Measurements from ENCODE around the gene KRT12. TPM values are rescaled to one million over a fixed set of nuclear protein-coding genes. Genes with fewer than 3 reads are reported as not detected.

KRT12 gene
- not detected in 2 replicates for total RNA-seq (2014; rRNA removed; shearing (Covaris generic))

DNA sequence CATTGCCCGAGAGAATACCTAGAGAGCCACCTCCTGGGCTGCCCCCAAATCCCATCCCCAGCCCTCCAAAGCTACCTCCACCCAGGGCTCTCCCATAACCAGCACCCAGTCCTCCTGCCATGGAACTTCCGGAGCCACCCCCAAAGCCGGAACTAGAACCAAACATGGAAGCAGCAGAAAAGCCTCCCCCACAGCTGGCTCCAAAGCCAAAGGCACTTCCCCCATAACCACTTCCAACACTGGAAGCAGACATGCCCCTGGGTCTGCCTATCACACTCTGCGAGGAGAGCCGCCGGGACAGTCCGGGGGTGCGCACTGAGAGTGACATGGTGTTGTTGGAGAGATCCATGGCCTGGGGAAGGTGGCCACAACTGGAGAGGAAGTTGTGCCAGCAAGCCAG lies at the start of gene KRT12:
Gene KRT12, minus strand, starts transcription at position 386 of the 400 bp plus-strand sequence. Its CDS starts 37 bp downstream, at position 349.
- no peak for DNase-seq (ENCODE audit: low spot score)

DNA sequence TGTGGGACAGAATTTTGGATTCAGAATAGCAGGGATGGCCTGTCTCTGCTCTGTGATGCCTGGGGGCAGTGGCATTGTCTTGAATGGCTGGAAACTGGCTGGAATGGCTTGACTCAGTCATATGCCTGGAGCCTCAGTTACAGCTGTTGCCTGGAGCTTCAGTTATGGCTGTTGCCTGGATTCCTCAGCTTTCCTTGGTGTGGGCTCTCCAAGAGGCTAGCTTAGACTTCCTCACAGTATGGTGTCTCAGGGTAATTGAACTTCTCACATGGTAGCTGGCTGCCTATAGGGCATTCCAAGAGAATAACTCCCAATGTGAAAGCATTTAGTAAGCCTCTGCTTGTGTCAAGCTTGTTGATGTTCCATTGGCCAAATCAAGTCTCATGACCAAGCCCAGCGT lies 49.3 kb upstream of the KRT12 start:
- DNase-seq (ENCODE audit: low spot score) = no peak

DNA sequence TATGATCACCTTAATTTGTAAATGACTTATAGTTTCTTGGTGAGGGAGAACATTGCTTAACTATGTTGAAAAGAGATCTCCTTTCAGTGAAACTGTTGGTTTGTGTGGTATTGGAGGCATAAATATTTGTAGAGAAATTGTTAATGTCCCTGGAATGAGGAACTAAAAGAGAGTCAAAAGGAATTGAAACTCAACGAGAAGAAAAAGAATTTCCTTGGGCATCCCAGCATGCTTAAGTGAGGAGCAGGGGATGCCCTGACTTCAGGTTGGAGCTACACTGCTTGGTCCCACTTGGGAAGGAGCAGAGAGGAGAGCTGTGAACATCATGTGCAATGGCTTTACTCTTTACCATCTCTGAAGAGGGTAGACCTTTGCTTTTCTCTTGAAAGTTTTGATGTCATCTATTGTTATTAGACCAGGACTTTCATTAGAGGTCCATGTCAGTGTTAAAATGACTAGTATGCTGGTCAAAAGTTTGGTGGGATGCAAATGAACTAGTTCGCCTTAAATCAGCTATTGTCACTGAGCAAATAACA lies 48.8 kb upstream of the KRT12 start:
- DNase-seq (ENCODE audit: low spot score) = peak; percentile 28

DNA sequence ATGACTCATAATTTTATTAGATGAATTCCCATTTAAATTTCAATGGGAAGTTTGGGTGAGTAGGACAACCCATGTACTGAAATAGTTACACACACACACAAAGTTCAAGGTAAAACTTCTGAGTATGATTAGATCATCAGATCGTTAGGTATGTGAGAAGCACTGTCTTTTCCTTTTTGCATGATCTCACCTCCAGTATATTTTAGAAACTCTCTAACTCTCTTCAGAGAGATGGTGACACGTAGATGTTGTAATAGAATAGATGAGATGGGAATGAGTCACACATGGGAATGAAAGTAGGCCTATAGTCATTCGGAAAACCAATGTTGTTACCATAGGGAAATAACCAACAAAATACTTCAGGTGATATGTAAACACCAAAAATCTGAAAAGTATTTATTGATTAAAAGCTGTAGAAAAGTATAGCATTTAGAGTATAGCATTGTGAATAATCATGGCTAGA lies 48.2 kb upstream of the KRT12 start:
- DNase-seq (ENCODE audit: low spot score) = peak; percentile 65

DNA sequence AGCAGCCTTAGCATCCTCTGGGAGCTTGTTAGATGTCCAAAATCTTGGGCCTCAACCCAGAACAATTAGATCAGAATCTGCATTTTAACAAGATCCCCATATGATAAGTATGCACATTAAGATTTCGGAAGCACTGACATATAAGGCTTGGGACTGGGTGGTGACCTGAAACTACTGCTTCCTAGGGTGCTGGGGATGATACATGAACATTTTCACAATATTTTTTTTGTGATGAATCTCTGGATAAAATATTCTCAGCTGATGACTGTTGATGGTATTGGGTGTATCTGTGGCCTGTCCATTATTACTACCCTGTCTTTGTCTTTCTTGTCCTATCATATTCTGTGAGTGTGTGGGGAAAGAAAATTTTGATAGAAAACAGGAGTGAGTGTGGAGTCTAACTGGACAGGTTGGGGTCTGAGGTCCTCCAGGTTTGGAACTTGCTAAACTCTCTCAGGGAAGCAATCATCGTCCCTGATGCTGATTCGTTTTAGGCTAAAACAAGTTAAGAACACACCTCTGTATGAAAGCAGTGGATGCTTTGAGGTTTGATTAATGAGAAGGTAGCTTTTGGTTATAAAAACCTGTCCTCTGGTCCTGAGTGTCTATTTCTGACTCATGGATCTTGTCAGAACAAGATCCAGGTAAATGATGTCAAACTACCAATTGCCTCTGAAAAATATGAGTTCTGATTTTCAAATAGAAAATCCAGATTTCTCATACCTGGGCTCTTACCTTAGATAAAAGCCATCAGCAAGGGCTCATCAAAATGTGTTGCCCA lies 47.2 kb upstream of the KRT12 start:
- no peak for DNase-seq (ENCODE audit: low spot score)

DNA sequence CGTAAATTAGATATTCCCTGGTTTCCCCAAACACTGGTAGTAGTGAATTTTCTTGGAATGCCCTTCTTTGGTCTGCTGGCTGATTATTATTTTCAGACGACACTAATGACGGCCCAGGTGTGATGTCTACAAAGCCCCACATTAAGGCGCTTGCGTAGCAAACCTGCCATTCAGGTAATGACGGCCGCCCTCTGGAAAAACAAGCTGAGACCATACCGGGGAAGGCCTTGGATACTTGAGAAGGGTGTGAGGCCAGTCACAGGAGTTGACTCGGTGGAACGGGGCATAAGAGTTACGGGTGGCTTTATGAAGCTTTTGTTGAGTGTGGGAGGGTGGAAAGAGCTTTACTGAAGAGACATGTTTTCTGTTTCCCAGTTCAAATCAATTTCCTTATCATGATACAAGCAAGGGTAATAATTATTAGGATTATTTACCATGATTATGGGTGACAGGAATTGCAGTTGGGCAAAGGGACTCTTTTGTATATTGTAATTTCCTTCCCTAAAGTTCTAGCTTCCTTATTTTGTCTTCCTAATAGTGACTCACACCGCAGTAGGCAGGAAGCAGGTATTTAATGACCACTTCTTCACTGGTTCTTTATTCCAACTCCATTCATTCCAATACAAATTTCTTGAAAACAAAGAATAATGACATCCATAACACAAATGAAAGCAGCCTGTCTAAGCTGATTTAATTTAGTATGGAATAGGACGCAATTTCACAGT lies 45.6 kb upstream of the KRT12 start:
- DNase-seq (ENCODE audit: low spot score) = no peak

DNA sequence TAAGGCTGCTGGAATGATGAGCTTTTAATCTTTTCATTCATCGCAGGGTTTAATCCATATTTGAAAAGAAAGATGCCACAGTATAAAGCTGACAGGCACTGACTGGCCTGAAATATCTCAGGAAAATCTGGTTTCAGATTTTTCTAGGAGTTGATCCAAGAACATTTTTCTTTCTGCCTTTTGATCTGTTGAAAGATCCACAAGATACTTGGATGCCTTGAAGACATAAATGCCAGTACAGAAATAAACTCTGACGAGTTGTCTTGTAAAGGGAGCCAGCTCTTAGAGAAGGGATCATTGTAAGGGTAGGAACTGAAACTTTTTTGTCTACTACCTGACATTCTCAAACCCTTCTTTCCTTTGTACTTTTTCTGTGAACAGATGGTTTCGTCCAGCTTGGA lies 43.4 kb upstream of the KRT12 start:
- DNase-seq (ENCODE audit: low spot score) = no peak

DNA sequence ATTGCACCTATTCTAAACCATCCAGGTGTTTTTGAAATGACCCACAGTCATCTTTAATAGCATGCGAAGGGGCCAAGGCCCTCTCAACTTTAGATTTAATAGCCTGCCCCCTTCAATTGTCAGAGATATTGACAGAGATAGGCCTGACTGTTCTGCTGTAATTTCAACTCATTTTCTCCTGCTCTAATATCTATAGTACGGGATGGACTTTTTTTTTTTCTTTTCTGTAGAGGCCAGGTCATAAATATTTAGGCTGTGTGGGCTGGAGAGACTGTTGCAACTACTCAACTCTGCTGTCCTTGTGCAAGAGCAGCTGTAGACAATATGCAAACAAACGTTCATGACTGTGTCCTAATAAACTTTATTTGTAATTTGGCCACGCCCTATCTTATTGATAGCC lies 42.7 kb upstream of the KRT12 start:
- DNase-seq (ENCODE audit: low spot score) = peak; percentile 15

DNA sequence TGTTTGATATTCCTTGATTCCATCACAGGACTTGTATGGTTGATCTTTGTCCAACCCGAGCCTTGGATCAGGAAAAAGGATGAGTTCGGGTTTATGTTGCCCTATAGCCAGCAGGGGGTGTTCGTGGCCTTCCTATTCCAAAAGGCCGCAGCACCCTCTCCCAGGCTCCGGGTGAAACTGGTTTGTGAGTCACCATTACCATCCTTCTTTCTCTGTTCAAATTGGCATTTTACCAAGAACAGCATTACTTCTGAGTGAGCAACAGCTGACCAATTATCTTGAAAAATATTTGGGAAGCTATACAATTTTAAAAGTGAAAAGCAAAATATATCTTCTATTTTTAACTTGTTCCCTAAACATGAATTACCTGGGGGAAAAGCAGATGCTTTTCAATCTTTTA lies 42.3 kb upstream of the KRT12 start:
- peak; percentile 91 for DNase-seq (ENCODE audit: low spot score)

DNA sequence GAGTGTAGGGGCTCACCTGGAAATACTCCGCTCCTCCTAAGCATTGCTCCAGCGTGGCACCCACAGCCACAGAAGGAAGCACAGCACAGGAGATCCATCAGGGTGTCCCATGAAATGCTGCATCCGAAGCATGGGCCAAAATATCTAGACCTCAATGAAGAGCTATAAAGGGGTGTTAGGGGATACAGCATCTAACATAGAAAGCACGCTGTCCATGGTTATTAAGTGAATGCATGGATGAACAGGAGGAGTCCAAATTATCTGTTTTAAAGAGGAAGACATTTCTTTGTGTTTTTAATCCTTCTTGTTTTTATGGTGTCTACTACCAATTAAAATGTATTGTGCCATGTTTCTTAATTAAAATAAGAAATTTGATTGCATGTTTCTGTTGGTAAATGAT lies 39.6 kb upstream of the KRT12 start:
- DNase-seq (ENCODE audit: low spot score) = no peak

DNA sequence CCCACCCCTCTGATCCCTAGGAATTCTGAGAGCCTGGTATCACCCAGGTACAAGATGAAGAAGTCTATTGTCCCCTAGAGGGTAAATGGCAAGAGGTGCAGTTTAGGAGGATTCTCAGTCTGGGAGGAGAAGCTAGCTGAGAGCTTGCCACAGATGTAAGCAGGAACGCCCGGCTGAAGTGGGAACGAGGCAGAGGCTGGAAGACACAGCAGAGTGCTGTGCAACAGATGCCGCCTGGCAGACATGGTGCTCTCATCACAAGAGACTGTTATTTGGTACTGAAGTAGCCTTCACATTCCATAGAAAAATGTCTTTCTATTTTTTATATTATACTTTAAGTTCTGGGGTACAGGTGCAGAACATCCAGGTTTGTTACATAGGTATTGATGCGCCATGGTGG lies 38.3 kb upstream of the KRT12 start:
- DNase-seq (ENCODE audit: low spot score) = no peak

DNA sequence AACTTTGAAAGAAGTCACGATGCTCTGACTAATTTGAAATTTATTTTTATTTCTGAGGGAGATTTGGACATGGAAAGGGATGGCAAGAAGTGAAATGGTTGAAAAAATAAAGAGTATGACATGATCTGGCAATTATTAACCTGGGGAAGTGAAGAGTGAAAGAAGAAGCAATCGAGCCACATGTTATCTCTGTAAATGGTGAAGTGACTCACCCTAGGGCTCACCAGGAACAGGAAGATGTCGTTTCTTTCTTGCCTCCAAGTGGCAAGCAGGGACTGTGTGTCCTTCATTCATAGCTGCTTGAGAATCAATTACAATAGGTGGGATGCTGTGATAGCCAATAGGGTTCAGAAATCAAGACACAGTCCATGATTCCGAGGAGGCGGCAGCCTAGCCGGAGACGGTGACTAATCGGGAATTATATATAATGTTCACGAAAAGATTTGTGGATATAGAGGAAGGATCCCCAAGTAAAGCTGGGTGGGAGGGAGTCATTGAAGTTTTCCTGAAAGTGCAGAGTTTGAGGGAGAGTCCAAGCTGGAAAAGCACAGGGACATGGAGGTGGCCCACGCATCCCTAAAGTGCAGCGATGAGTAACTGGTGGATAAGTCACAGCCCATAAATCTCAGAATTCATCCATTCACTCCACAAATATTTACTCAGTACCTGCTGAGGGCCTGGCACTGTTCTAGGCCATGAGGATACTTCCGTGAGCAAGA lies 36.3 kb upstream of the KRT12 start:
- DNase-seq (ENCODE audit: low spot score) = no peak

DNA sequence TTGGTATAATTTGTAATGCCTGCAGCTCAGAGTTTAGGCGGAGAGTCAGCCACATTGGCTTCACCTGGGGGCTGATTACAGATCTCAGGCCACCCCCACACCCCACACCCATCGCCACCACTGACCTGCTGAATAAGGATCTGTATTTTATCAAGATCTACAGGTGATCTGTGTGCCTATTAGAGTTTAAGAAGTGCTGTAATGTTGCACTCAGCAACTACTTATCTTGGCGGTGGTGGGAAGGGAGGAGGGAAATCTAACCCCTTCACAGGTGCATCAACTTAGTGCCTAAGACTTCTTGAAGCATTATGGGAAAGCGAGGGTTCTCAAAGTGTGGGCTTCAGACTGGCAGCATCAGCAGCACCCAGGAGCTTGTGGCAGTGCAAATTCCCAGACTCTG lies 35.5 kb upstream of the KRT12 start:
- no peak for DNase-seq (ENCODE audit: low spot score)

DNA sequence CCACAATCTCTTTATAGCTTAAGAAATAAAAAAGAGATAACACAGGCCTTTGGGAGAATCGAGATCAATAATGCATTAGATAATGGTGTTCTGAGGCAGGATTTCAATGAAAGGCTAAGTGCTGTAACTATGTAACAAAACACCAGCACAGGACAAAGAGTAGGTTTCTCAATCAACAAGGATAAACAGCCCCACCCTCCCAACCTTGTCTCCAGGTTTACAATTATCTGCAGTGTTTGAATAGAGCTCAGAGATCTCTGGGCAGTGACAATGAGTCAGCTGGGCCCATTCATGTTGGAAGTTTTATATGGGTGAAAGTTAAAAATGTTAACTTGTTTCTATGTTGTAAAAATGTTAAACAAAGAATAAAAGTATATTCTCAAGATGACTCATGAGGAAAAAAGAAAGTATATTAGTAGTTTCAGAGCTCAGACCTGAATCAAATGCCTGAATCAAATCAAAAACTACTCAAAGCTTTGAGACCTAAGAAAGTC lies 35.0 kb upstream of the KRT12 start:
- peak; percentile 21 for DNase-seq (ENCODE audit: low spot score)

DNA sequence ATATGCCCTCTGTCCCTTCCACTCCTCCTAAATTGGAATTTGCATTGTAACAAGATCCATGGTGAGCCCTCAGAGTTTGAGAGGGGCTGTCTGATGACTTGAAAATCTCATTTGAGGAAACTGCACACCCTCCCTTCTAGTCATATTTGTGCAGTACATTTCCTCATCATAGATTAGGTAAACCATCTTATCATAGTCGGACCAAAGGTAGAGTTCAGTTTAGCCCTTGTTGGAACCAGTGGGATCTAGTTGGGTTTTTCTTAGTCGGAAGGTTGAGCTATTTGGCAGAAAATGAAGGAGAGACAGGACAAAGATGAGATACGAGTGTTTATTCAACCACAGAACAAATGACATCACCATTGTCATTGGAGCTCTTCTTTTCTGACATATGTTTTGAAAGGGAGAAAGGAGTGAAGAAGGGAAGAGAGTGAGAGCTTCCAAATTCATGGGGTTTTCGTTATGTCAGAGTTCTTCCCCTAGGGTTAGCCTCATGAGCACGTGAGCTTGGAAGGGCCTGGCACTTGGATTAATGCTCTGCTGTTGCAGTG lies 33.9 kb upstream of the KRT12 start:
- DNase-seq (ENCODE audit: low spot score) = no peak

DNA sequence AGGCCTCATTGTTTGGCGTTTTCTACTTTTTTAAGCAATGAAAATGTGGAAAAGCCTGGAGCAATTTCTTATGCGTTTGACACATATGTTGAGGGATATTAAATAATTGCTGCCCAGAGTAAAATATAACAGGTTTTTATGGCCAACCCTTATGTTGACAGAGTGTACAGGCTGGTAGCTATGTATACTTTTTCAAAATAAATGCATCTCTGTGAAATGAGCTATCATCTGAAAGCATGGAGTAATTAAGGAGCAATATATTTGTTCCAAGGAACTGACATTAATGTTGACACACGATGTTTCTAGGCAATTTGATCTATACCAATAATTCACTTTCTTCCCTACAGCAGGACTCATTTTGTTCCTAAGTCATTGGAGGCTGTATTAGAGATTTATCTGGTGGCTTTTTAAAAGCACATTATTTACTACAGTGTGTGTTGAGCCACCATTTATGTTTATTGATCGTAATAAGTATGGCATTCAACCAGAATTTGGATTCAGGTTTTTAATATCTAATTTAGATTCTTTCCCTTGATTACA lies 30.0 kb upstream of the KRT12 start:
- no peak for DNase-seq (ENCODE audit: low spot score)

DNA sequence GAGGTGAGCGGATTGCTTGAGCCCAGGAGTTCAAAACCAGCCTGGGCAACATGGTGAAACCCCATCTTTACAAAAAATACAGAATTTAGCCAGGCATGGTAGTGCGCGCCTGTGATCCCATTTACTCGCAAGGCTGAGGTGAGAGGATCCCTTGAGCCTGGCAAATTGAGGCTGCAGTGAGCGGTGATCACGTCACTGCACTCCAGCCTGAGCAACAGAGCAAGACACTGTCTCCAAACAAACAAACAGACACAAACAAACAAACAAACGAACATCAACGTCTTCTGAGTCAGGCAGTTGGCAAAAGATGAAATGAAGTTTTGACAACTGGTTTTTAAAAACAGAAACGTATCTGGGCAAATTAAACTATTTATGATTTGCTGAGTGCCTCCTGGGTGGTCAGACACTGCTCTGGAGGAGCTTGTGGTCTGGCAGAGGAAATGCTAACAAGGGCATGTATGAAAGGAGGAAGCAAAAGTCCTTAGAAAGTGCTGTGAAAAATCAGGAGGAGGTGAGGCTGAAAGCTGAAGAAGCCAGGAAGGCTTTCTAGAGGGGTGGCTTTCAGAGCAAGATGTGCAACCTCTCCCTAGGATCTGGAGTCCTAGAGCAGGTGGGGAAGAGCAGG lies 28.2 kb upstream of the KRT12 start:
- peak; percentile 16 for DNase-seq (ENCODE audit: low spot score)

DNA sequence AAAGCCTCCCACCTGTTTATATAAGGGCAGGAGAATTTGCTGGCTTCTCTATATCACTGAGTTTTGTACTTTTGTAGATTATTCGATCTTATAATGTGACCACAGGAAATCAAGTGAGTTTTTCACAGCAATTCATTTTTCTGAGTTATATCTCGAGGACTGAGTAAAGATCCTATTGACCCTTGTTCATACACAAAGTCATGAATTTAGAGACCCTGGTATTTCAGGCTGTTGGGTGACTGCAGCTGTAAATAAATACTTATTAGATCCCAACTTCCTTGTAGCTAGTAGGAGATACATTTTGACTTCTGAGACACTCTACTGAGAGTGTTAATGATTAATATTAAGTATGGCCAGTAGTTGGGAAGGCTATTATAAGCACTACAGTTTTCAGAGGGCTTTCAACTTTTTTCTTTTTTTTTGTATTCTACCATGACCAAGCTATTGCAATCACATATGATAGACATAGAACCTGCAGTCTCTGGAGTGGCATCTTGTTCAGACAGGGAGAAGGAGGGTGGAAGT lies 21.2 kb upstream of the KRT12 start:
- DNase-seq (ENCODE audit: low spot score) = no peak

DNA sequence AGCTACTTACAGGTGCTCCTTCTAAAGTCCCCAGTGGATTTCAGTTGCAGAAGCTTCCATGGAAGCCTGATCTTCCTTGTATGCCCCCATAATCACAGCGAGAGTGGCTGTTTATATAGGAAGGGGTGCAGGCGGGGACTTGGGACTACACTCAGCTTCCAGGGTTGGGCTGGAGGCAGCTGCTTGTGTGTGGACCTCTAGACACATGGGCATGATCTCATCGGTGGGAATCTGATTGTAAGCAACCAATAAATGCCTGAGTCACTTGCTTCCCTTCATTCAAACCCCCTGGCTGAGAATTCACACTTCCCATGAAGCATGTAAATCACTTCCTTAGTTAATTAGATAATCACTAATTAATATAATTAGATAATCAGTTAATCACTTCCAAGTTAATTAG lies 19.1 kb upstream of the KRT12 start:
- DNase-seq (ENCODE audit: low spot score) = peak; percentile 34

DNA sequence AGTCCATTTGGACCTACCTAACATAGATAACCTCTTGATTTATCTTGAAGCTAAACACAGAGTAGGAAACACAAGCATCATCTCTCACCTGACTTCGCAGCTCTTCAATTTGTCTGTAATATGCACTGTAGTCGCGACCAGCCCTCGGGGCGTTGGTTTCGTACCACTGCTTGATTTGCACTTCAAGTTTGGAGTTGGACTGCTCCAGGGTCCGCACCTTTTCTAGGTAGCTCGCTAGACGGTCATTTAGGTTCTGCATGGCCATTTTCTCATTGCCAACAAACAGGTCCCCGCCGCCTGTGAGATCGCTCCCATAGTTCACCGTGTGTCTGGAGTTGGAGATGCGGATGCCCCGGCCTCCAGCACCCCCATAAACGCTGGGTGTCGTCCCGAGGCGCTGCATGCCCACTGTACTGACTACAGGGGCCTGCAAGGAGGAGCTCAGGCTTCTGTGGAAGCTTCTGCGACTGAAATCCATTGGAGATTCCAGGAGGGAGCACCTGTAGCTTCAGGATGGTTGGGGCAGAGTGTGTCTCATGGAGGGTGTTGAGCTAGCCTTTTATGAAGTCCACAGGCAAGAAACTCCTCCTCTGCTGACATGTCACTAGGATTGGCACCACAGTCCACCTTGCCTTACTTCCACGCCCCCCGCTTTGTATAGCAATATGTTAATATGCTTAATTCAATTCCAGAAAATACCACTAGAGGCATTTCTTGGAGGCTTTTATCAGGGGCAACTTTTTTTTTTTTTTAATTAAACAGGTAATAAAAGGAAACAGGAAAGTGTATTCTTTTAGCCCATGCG lies 17.9 kb upstream of the KRT12 start, which contains the start of gene KRT20:
Gene KRT20, minus strand, starts transcription at position 535 of the 805 bp plus-strand sequence. Its CDS starts 57 bp downstream, at position 478.
- no peak for DNase-seq (ENCODE audit: low spot score)

Data from H4 (cell line).